K562 (cell line): ENCODE measurements around the gene PCAT6. TPM values are rescaled to one million over a fixed set of nuclear protein-coding genes. Genes with fewer than 3 reads are reported as not detected.
A peak's percentile ranks its signal among the peaks of the same experiment; 100 is the strongest.

Experiments
- ATF3 ChIP-seq, 2 experiments: fragments of 450-650 bp in 1 of 2; sonication (generic) in 1 of 2; formaldehyde crosslinking in 1 of 2; IDR thresholded peaks in 1 of 2; conservative IDR thresholded peaks in 1 of 2; 2 replicates each; pipeline versions ENCODE4 v1.6.1 to v1.8.1; 2016 to 2023; ENCODE audit warnings: mild to moderate bottlenecking in 2 of 2, moderate library complexity in 2 of 2, inconsistent platforms in 1 of 2, missing genetic modification reagents in 1 of 2
- CBX3 ChIP-seq, 2 experiments: IDR thresholded peaks; 1 replicate in 1 of 2; 2 replicates in 1 of 2; pipeline ENCODE4 v1.6.1; 2012; ENCODE audit warnings: inconsistent platforms in 2 of 2, low read length in 2 of 2, borderline replicate concordance in 1 of 2, control low read depth in 1 of 2
- DDX20 ChIP-seq: fragments of 450-650 bp; IDR thresholded peaks from 2 replicates; pipeline ENCODE4 v1.6.1; 2016; ENCODE audit warnings: missing genetic modification characterization, low read depth, mild to moderate bottlenecking, missing compliant biosample characterization, moderate library complexity
- HDAC6 ChIP-seq: IDR thresholded peaks from 2 replicates; pipeline ENCODE4 v1.6.1; 2012; ENCODE audit warnings: low read depth, mild to moderate bottlenecking, control low read depth, inconsistent platforms, low read length, moderate library complexity
- JUND ChIP-seq, 2 experiments: IDR thresholded peaks; 2 replicates in 1 of 2; 3 replicates in 1 of 2; pipeline ENCODE4 v1.6.1; 2011; ENCODE audit warnings: borderline replicate concordance in 2 of 2, low read depth in 2 of 2, low read length in 2 of 2, improper control_type of control experiment in 1 of 2, missing biosample characterization in 1 of 2, missing genetic modification characterization in 1 of 2, missing genetic modification reagents in 1 of 2
- LCOR ChIP-seq: sonication (generic); formaldehyde crosslinking; IDR thresholded peaks from 2 replicates; pipeline ENCODE4 v1.8.0; 2022; ENCODE audit warnings: mild to moderate bottlenecking, missing genetic modification reagents
- MCM2 ChIP-seq: fragments of 450-650 bp; IDR thresholded peaks from 2 replicates; pipeline ENCODE4 v1.6.1; 2017; ENCODE audit warnings: low read depth, mild to moderate bottlenecking
- NEUROD1 ChIP-seq: fragments of 150-350 bp; IDR thresholded peaks from 2 replicates; pipeline ENCODE4 v1.6.1; 2014; ENCODE audit warnings: borderline replicate concordance, low read length, low read depth; ENCODE audit not compliant: partially characterized antibody
- PCBP1 ChIP-seq: fragments of 200-400 bp; formaldehyde crosslinking; IDR thresholded peaks from 2 replicates; pipeline ENCODE4 v1.6.1; 2018; ENCODE audit warnings: mild to moderate bottlenecking, low read depth, low read length; ENCODE audit not compliant: poor library complexity, severe bottlenecking
- POLR2G ChIP-seq: fragments of 200-400 bp; formaldehyde crosslinking; IDR thresholded peaks from 2 replicates; pipeline ENCODE4 v1.6.1; 2017; ENCODE audit warnings: low read depth, mild to moderate bottlenecking, antibody characterized with exemption, low read length, moderate library complexity
- PRDM10 ChIP-seq: fragments of 450-650 bp; IDR thresholded peaks from 2 replicates; pipeline ENCODE4 v1.6.1; 2018; ENCODE audit not compliant: partially characterized antibody
- RAD51 ChIP-seq: fragments of 450-650 bp; IDR thresholded peaks from 2 replicates; pipeline ENCODE4 v1.7.1; 2016; ENCODE audit warnings: low read depth, mild to moderate bottlenecking, borderline replicate concordance
- RBM14 ChIP-seq: fragments of 200-400 bp; formaldehyde crosslinking; IDR thresholded peaks from 2 replicates; pipeline ENCODE4 v1.6.1; 2018; ENCODE audit warnings: low read depth, mild to moderate bottlenecking, low read length, moderate library complexity, borderline replicate concordance; ENCODE audit not compliant: insufficient read depth
- SIN3B ChIP-seq: fragments of 450-650 bp; IDR thresholded peaks from 2 replicates; pipeline ENCODE4 v1.6.1; 2017; ENCODE audit warnings: low read depth, mild to moderate bottlenecking, moderate library complexity
- UBTF ChIP-seq, 2 experiments: IDR thresholded peaks; 2 replicates each; pipeline ENCODE4 v1.6.1; 2012; ENCODE audit warnings: improper control_type of control experiment in 2 of 2, low read depth in 2 of 2, low read length in 2 of 2, borderline replicate concordance in 1 of 2
- ZNF239 ChIP-seq: fragments of 250-450 bp; sonication (Bioruptor Pico); IDR thresholded peaks from 2 replicates; pipeline ENCODE4 v1.4.0; 2020; ENCODE audit warnings: mild to moderate bottlenecking
- ZNF583 ChIP-seq: fragments of 250-450 bp; sonication (Bioruptor Pico); IDR thresholded peaks from 2 replicates; pipeline ENCODE4 v1.4.0; 2020
- polyA plus RNA-seq, 8 experiments: library from polyadenylated mRNA; depleted of rRNA in 4 of 8; stranded (reverse) in 5 of 8; unstranded in 3 of 8; fragments of >200 nt; fragmentation: Nextera tagmentation in 2 of 8; fragmentation: Illumina TruSeq in 1 of 8; extraction: Ambion mirVana in 2 of 8; extraction: Trizol in 1 of 8; gene quantifications; 2 replicates each; pipeline versions ENCODE4 v1.2.1 to v1.2.3, GENCODE V29; 2011 to 2014; ENCODE audit warnings: inconsistent platforms in 1 of 8, missing spikeins in 1 of 8
- total RNA-seq, 7 experiments: library from RNA; depleted of rRNA in 6 of 7; stranded (reverse); fragments of >200 nt in 6 of 7; fragmentation: Illumina TruSeq in 2 of 7; extraction: Trizol in 2 of 7; gene quantifications; 2 replicates each; pipeline versions ENCODE4 v1.2.1 to v1.2.3, GENCODE V29; 2011 to 2021; ENCODE audit warnings: low replicate concordance in 1 of 7

Gene PCAT6
- total and polyA plus RNA-seq, 9 of the 15 experiments (the other 6 are each of a cell fraction or from before 2014, with no cell fraction given), result 0.25 to 2.4 (median 0.54) TPM; not detected in 1

GRCh38 chr1:202807926-202808757, 2.6 kb upstream of the PCAT6 start, which contains the start of gene KDM5B (continued):
- TF ChIP-seq ATF3 (IDR thresholded peaks at IDR 0.05), result peak; percentile 78
- TF ChIP-seq ATF3 (CRISPR knock-in tag; conservative IDR thresholded peaks at IDR 0.05), result 0 out of 2 replicates have a peak, but pooled peaks have one; percentile 66
- TF ChIP-seq LCOR, result 0 out of 2 replicates have a peak, but pooled peaks have one; percentile 46
- no peak for TF ChIP-seq HDAC6
- TF ChIP-seq CBX3 (IDR thresholded peaks at IDR 0.05; ENCODE audit: borderline replicate concordance in 1 of 2, low read length in 2 of 2), result peak in 1 of 2 experiments; percentile 44; a peak in 1 of 3 replicates
- TF ChIP-seq POLR2G, result peak; percentile 97
- peak; percentile 52 to 94; a peak in 3 of 4 replicates for TF ChIP-seq UBTF (IDR thresholded peaks at IDR 0.05; ENCODE audit: borderline replicate concordance in 1 of 2, low read depth in 2 of 2, low read length in 2 of 2)
- 0 out of 2 replicates have a peak, but pooled peaks have one; percentile 7 for TF ChIP-seq RBM14
- TF ChIP-seq ZNF583 (CRISPR knock-in tag), result 0 out of 2 replicates have a peak, but pooled peaks have one; percentile 48
- TF ChIP-seq NEUROD1, result peak; percentile 12
- TF ChIP-seq ZNF239 (CRISPR knock-in tag), result no peak
- peak; percentile 55 for TF ChIP-seq SIN3B
- no peak for TF ChIP-seq DDX20
- no peak for TF ChIP-seq PRDM10
- peak; percentile 97 for TF ChIP-seq PCBP1
- peak; percentile 62; the same call in 1 of the 2 replicates for TF ChIP-seq JUND (IDR thresholded peaks at IDR 0.05; ENCODE audit: borderline replicate concordance, low read depth, low read length)
- TF ChIP-seq JUND (tag; IDR thresholded peaks at IDR 0.05; ENCODE audit: borderline replicate concordance, low read depth, low read length), result peak; percentile 41; the same call in 1 of the 3 replicates
- TF ChIP-seq RAD51, result no peak
- TF ChIP-seq MCM2, result no peak
